Measurements from ENCODE around the gene PLA1A.

The PLA1A gene

GRCh38 chr3:119644481-119644880 is 46.8 kb downstream of the PLA1A start:
- H3K4me3 ChIP-seq (ENCODE audit: low read depth, low read length, poor library complexity, severe bottlenecking) = no peak overlapping the region
- TF ChIP-seq EZH2 (IDR thresholded peaks at IDR 0.05; ENCODE audit: borderline replicate concordance, low read length) (no peak), CTCF (IDR thresholded peaks at IDR 0.05; ENCODE audit: low read length) (no peak)
- H3K9me2 ChIP-seq (ENCODE audit: low read depth, low read length) = no peaks in the 10 kb centered on the region
- no peaks in the 10 kb centered on the region for H3K79me2 ChIP-seq (ENCODE audit: insufficient read depth, low read length)
- no peak overlapping the region for H3K27ac ChIP-seq (ENCODE audit: low read depth, low read length, poor library complexity, severe bottlenecking)
- H3K9me3 ChIP-seq (ENCODE audit: low read length) = no peaks in the 10 kb centered on the region
- no peaks in the 10 kb centered on the region for H3K27me3 ChIP-seq (ENCODE audit: insufficient read depth, low read length)
- H3K4me1 ChIP-seq (ENCODE audit: insufficient read depth, low read length, severe bottlenecking) = no peaks in the 10 kb centered on the region
- no peak overlapping the region for H2AFZ ChIP-seq (ENCODE audit: low read length)
- H3K9ac ChIP-seq (ENCODE audit: low read length) = no peak overlapping the region
- no peak overlapping the region for H3K4me2 ChIP-seq (ENCODE audit: low read length)
- H3K36me3 ChIP-seq (ENCODE audit: insufficient read depth, low read length) = no peaks in the 10 kb centered on the region
- no peaks in the 10 kb centered on the region for H4K20me1 ChIP-seq (ENCODE audit: insufficient read depth, low read length)
- no peaks in the 10 kb centered on the region for H3F3A ChIP-seq (ENCODE audit: insufficient read depth, low read length)

DNA sequence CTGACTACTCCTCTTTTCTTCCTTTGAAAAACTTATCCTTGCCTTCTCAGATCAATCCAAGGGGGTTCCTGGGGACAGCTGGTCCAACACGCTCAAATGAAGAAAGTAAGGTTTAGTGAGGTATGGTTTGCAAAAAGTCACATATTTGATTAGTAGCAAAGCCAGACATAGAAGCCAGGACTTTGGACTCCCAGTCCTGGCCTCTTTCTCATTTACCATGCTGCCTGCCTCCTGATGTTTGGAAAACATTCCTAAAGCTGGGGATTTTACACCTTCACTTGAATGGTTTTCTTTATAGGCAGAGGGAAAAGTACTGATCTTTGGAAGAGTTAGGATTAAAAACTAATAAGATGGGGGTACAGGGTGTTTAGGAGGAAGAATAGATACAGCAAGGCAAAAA is 48.1 kb downstream of the PLA1A start:
- no peaks in the 10 kb centered on the region for H3K9me3 ChIP-seq (ENCODE audit: low read length)
- no peak overlapping the region for H3K9ac ChIP-seq (ENCODE audit: low read length)
- no peak overlapping the region for H3K4me3 ChIP-seq (ENCODE audit: low read depth, low read length, poor library complexity, severe bottlenecking)
- no peaks in the 10 kb centered on the region for H3K4me1 ChIP-seq (ENCODE audit: insufficient read depth, low read length, severe bottlenecking)
- H4K20me1 ChIP-seq (ENCODE audit: insufficient read depth, low read length) = no peaks in the 10 kb centered on the region
- H3K4me2 ChIP-seq (ENCODE audit: low read length) = no peak overlapping the region
- no peak for TF ChIP-seq CTCF (IDR thresholded peaks at IDR 0.05; ENCODE audit: low read length)
- TF ChIP-seq EZH2 (IDR thresholded peaks at IDR 0.05; ENCODE audit: borderline replicate concordance, low read length) = no peak
- no peaks in the 10 kb centered on the region for H3F3A ChIP-seq (ENCODE audit: insufficient read depth, low read length)
- no peaks in the 10 kb centered on the region for H3K9me2 ChIP-seq (ENCODE audit: low read depth, low read length)
- no peaks in the 10 kb centered on the region for H3K79me2 ChIP-seq (ENCODE audit: insufficient read depth, low read length)
- H2AFZ ChIP-seq (ENCODE audit: low read length) = no peak overlapping the region
- no peak overlapping the region for H3K27ac ChIP-seq (ENCODE audit: low read depth, low read length, poor library complexity, severe bottlenecking)
- no peaks in the 10 kb centered on the region for H3K36me3 ChIP-seq (ENCODE audit: insufficient read depth, low read length)
- no peaks in the 10 kb centered on the region for H3K27me3 ChIP-seq (ENCODE audit: insufficient read depth, low read length)

- Histone ChIP-seq H3K27me3 (ENCODE audit: insufficient read depth, low read length) (no peaks in the 10 kb centered on the region), H2AFZ (ENCODE audit: low read length) (no peak overlapping the region), H3K27ac (ENCODE audit: low read depth, low read length, poor library complexity, severe bottlenecking) (no peak overlapping the region), H3K36me3 (ENCODE audit: insufficient read depth, low read length) (no peaks in the 10 kb centered on the region), H3K4me2 (ENCODE audit: low read length) (no peak overlapping the region), H3K79me2 (ENCODE audit: insufficient read depth, low read length) (no peaks in the 10 kb centered on the region), H3F3A (ENCODE audit: insufficient read depth, low read length) (no peaks in the 10 kb centered on the region), H4K20me1 (ENCODE audit: insufficient read depth, low read length) (no peaks in the 10 kb centered on the region), H3K9me2 (ENCODE audit: low read depth, low read length) (no peaks in the 10 kb centered on the region), H3K9me3 (ENCODE audit: low read length) (no peaks in the 10 kb centered on the region), H3K4me3 (ENCODE audit: low read depth, low read length, poor library complexity, severe bottlenecking) (no peak overlapping the region), H3K4me1 (ENCODE audit: insufficient read depth, low read length, severe bottlenecking) (no peaks in the 10 kb centered on the region), H3K9ac (ENCODE audit: low read length) (no peak overlapping the region)
- no peak for TF ChIP-seq EZH2 (IDR thresholded peaks at IDR 0.05; ENCODE audit: borderline replicate concordance, low read length)
- TF ChIP-seq CTCF (IDR thresholded peaks at IDR 0.05; ENCODE audit: low read length) = no peak
Measured at GRCh38 chr3:119647171-119647570, 49.5 kb downstream of the PLA1A start.
